HG02588 (cell line): ENCODE measurements around the gene CLDN20.
A peak's percentile ranks its signal among the peaks of the same experiment; 100 is the strongest.

ENCODE experiments used
- ATAC-seq: cut with Tn5 transposase; IDR thresholded peaks from one replicate; pipeline ENCODE4 v1.9.1; 2021; ENCODE audit warnings: mild to moderate bottlenecking, moderate library complexity; ENCODE audit not compliant: unreplicated experiment

The CLDN20 gene

DNA sequence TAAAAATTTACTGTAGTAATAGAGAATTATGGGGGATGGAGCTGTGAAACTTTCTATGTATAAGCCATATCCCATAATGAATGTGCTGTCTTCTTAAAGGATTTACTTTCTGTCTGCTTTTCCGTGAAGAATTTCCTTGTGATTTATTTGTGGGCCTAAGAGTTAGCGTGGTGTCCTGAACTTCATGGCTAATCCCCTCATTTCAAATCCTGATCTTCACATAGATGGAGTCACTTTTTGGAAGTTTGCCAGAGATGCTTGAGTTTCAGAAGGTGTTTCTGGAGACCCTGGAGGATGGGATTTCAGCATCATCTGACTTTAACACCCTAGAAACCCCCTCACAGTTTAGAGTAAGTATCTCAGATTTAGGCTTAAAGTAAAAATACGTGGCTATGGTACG lies 19.4 kb upstream of the CLDN20 start:
- ATAC-seq = no peak

DNA sequence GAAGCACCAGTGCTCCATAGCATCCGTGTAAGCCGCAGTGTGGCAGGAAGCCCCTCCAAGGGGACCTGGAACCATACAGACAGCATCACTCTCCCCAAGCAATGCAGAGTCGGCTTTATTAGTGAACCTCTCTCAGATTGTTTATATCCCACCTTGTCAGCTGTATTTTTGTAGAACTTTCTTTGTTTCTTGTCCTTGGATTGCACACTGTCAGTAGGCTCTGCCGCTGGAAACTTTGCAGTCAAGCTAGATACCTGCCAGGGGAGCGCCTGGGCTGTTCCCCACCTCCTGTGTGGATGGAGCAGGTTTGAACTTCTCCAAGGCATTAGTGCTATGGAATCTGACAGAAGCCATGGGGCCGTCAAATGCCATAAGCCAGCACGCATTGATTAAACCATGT lies 18.6 kb upstream of the CLDN20 start:
- no peak for ATAC-seq

DNA sequence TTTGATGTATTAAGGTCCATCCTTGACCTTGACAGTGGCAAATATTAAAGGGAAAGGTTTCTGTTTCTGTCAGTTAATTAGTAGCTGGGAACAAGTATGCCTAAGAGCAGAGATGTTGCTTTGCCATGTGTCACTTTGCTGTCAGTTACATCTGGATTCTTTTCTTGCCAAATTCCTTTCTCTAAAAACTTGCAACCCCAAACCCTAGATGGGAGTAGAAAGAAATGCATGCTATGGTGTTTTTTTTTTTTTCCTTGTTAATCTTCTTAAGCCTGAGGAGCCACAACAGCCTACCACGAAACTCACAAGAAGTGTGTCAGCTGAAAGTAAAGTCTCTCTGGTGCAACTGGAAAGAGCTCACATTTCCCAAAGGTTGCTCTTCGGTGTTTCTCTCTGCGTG lies 18.0 kb upstream of the CLDN20 start:
- no peak for ATAC-seq

DNA sequence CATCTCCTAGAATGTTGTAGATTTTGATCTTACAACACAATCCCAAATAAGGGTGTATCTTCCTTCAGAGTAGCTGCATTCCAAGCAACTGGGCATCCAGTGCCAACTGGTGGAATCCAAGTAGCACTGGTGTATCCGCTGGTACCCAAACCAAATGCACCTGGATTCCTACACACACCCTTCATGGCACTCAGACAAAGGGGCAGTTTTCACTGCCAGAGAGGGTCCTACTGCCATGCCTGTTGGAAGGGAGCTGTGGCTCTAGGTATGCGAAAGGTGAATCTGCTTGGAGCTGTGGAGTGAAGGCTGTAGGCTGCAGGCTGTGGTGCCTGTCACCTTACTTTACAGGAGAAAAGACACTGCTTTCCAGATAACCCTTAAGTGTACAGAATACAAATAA lies 17.0 kb upstream of the CLDN20 start:
- ATAC-seq = no peak

DNA sequence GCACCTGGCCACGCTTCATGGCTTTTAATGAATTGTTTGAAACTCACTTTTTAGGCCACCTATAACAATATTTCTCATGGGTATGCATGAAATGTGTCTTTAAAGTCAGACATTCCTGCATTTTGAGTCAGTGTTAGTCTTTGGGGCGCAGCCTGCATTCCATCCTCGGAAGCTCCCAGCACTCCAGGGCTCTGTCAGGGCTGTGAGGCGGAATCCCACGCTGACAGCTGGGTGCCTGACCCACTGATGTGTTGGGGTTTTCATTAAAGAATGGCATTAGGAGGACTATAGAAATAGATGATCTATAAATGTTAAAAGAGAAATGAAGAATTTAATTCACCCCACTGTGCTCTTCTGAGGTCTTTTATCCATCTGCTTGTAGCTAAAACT lies 16.2 kb upstream of the CLDN20 start:
- no peak for ATAC-seq

DNA sequence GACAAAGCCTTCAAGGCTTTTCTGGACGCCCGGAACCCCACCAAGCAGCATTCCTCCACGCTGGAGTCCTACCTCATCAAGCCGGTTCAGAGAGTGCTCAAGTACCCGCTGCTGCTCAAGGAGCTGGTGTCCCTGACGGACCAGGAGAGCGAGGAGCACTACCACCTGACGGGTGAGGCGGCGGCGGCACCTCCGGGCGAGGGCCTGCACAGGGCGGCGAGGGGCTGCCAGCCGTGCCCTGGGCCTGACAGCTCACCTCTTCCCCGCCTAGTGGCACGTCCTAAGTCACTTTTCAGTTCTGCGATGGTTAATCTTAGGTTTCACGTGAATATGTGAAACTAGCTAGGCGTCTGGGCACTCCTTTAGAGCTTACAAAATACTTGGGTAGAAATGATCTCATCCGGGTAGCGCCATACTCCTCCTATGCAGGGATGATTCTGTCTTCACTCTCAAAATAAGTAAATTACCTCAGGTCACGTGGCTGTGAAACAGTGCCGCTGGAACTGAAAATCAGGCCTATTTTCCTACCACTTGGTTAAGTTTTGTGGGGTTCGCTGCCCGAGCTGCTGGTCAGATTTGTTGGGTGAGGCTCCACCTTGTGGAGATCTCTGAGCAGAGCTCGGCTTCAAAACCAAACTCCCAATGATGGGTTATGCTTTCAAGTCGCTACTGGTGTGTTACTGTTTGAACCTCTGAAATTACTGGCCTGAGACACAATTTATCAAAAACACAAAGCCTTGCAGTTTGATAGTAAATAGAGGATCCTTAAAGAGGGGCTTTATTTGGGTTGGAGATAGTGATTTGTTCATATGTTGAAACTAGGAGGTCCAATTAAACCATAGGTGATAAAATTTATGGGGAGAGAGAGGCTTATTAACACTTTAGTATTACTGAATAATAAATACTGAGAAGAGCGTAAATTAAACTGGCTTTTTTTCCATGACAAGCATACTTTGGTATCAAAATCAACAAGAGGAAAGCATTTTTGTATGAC lies 15.5 kb upstream of the CLDN20 start:
- no peak for ATAC-seq

DNA sequence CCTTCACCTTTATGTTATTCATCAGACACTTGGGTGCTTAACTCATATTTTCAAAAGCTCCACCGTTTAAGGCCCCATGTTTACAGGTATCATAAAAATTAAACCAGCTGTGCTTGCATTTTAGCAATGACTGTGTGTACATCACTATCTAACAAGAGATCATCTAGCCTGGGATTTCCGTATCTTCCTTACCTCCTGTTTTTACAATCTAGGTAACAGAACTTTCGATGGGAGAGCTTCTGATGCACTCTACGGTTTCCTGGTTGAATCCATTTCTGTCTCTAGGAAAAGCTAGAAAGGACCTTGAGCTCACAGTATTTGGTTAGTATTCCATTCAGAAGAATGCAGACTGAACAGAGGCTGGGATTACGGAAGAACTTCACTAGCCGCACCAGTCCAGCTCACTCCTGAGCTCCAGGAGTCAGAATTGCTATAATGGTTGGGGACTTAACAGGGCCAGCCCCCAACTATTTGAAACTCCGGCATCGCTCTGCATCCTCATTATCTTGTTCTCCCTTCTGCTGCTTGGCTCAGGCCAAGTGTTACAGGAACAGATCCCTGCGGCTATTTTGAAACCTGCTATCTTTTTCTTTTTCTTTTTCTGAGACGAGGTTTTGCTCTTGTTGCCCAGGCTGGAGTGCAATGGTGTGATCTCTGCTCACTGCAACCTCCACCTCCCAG lies 13.0 kb upstream of the CLDN20 start:
- ATAC-seq = no peak

DNA sequence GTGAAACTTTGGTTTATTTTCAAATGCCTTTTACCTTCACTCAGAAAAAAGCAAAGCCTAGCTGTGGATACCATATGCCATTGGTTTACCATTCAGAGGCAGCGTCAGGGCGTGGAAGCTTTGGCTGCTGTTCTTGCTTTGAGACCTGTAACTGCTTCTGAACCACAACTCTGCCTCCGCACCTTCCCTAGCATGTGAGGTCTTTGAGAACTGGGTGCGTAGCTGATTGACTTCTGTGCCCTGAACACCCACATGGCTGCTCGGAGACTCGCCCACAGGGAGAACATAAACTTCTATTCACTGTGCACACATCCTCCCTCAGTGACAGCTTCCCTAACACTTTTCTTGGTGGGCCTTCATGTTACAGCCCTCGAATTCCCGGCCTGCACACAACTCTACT lies 11.2 kb upstream of the CLDN20 start:
- no peak for ATAC-seq

DNA sequence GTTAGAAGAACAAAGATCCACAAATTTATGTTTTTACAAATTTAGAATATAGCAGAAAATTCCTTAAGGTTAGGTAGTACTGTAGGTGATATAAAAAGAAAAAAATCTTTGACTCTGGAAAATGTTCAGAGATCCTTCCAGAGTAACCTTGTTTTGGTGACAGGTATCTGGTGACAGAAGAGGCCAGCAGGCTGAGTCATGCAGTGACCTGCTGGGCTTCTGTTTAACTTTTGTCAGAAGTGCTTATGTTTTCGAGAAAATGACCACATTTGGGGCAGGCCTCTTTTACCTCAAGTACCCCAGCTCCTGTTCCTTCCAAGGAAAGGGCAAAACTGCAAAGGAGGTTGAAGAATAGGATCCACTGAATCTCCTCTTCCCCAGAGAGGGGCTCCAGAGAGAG lies 10.5 kb upstream of the CLDN20 start:
- ATAC-seq = no peak

DNA sequence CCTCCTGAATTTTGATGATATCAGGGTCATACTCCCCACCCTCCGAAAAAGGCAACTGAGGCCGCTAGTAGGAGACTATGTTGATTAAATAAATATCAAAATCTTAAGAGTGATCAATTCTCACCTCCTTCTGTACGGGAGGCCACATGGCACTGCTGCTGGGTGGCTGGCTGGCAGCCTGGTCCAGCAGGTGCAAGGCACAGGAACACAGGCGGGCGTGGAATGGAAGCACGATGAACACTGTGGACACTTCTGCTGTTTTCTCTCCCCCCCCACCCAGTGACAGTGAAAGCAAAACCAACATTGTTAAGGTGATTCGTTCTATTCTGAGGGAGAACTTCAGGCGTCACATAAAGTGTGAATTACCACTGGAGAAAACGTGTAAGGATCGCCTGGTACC lies 9.7 kb upstream of the CLDN20 start:
- no peak for ATAC-seq

DNA sequence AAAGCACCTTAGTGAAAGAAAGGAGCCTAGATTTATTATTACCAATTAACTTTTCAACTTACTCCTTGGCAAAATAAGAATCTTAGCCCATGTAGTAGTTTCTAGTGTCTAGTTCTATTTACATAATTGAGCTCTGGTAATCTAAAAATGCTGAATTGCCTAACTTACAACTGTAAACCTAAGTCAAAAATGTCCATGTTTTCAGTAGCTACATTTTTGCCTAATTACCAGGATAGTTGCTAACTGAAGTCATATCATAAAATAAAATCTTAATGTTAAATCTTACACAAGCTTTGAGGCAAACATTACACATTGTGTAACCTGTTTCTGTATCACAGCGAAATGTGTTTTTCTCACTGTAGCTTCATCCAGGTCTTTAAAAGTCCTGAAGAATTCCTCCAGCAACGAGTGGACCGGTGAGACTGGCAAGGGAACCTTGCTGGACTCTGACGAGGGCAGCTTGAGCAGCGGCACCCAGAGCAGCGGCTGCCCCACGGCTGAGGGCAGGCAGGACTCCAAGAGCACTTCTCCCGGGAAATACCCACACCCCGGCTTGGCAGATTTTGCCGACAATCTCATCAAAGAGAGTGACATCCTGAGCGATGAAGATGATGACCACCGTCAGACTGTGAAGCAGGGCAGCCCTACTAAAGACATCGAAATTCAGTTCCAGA lies 7.6 kb upstream of the CLDN20 start:
- ATAC-seq = no peak

DNA sequence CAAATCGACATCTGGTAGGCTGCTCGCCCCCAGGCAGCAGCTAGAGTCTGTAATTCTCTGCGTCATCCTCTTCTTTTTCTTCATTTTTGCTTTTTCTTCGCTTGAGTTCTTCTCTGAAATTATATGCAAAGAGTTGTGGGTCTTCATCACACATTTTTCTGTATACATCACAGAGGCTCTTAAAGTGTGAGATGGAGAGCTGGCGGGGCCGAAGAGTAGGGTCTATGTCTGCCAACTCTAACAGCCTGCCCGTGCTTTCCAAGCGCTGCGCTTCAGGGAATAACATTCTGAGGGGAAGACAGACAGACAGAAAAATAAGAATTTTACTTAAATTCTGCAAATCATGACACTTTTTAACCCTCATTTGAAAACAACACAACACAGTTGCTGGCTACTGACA lies 6.0 kb upstream of the CLDN20 start:
- ATAC-seq = no peak

DNA sequence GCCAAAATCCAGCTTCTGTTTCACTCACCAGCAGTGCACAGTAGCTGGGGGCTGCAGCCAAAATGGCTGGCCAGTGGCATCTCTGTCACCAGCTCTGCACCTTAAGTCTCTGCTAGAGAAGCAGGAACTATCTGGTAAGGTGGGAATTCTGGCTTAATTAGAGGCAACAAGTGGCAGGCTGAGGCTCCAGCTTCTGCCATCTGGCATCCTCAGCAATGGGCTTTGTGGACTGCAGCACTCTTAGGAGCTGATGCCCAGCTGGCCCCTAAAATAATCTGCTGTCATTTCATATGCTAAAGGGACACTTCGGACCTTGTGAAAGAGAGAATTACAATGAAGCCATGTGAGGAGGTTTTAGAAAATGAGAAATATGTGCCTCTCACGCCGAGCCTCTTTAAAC lies 4.6 kb upstream of the CLDN20 start:
- no peak for ATAC-seq

DNA sequence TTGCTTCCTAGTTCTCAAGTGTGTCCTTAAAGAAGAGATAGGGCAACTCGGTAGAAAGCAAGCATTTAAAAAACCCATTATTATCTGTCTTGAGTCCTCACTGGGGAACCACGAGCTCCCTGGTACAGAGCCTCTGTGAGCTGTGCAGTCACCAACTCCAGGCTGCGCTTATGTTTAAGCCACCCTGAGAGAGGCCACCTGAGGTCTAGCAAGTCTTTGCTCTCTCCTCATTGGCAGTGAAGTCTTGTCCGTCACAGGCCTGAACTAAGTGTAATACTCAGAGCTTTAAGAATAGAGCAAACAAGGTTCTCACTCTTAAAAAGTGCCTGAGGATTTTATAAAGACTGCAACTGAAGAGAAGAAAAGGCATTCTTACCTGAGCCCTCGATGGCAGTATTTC lies 3.9 kb upstream of the CLDN20 start:
- no peak for ATAC-seq

DNA sequence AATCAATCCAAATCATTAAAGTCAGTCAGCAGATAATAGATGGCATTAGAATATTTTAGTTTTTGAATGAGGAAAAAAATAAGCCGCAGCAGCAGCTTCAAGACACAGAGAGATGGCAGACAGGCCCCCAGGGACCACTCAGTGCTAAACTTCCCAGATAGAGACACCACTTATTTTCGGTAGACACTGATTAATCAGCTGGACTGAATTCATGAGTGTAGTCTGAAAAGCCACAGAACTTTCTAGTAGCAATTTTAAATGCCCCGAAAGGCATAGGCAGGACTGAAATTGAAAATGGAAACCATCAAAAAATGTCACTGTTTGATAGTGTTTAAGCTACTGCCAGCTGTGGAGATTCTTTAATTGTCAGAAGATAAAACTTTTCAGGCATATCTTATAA lies 3.1 kb upstream of the CLDN20 start:
- peak; percentile 69 for ATAC-seq

DNA sequence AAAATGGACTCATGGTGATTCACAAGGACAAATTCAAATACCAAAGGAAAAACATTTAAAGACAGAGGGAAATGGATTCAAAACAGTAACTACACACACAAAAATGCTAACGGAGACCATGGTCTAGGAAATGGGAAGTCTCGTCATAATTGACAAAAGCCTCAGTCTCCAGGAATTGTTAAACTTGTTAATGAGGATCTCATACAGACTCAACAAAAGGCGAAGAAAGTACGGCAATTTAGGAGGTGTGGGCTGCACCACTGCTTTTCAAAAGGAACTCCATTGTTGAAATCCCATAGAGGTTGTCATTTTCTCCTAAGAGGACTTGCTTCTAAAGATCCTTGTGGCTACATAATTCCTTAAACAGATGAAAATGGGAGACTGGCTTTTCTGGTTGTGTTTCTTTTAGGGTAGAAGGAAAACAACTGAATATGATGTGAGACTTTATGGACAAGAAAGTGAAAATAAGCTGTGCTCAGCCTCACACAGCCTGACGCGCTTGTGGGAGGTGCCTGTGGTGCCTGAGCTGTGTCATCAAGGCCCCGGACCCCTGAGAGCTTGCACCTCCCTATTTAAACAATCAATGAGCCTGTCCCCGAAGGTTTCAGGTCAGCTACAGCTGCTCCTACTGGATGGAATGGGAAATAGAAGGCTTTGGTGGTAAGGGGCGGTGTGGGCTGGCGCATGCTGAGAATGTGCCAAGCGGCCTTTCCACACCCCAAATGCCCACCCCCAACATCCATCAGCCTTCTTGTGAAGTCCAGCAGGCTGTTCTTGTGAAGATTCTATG lies 2.5 kb upstream of the CLDN20 start:
- ATAC-seq = no peak

DNA sequence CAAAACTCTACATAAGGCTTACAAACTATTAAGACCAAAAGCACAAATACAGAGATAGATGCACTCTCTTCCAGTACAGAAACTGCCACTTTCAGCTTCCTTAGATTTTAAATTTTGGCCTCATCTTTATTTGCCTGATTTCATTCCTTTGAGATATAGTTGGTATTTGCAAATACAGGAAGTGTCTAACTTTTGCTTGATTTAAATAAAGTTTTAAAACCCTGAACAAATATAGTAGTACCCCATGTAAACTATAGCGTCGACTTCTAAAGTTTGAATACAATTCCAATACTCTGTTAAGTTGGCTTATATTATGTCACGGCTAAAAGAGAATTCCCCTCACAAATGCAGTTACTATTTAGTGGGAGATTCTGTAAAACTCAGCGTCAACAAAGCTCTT lies 1.2 kb upstream of the CLDN20 start:
- no peak for ATAC-seq

DNA sequence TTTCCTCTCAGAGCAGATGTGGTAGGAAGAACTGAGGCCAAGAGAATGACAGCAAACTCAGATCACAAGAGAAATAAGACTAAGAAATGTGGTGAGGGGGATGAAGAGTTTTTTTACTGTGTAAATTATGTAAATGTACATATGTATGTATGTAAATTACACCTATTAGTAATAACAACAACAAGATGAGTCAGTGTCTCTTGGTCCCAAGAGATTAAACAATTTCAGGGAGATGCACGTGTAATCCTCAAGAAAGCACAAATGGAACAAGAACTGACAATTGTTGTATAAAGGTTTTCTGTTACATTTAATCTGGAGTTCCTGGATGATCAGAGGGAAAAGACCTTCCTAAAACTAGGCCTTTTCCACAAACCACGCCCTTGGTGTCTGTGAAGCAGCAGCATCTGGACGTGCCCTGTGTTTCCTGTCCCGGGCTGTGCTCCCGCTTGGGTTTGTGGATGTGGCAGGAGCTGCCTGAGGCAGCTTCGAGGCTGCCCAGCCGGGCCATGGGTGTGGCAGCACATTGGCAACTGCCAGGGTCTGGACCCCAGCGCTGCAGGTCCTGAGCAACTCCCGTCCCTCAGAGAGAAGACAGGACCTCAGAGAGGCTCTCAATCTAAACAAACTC lies 994 bp downstream of the CLDN20 start:
- no peak for ATAC-seq

DNA sequence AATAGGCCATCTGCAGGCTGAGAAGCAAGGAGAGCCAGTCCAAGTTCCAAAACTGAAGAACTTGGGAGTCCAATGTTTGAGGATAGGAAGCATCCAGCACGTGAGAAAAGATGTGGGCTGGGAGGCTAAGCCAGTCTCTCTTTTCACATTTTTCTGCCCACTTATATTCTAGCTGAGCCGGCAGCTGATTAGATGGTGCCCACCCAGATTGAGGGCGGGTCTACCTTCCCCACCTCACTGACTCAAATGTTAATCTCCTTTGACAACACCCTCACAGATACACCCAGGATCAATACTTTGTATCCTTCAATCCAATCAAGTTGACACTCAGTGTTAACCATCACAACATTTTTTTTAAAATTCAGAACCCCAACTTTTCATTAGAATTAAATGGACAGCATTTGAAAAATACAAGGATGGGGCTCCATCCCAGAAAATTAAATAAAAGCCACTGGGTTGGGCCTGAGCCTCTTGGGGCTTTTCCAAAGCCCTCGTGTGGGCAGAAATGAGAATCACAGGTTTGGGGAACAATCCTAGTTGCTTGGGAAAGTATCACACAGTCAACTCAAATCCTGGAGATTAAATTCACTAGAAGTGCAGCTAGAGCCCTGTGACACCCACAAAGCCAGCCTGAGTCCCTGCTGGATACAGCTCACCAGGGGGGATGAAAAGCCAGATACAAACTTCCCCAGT lies 2.2 kb downstream of the CLDN20 start:
- ATAC-seq = no peak

DNA sequence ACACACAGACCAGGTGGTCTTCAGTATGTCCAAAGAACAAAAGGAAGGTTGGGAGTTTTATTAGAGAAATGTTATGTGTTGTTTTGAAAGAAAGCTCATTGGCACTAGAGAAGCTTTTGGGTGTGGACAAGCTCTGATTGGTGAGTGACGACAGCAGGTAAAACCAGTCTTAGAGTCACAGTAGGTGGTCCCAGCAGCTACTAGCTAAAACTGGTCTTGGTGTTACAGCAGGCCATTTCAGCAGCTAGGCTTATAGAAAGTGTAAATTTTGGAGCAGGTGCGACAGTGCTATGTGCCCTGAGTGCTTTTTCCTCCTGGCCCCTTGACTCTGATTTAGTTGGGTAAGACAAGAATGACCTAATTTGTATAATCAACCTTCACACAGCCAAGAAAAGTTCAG lies 3.6 kb downstream of the CLDN20 start:
- ATAC-seq = no peak
